PC-9 (cell line): ENCODE data around the gene DFFB. TPM values are rescaled to one million over a fixed set of nuclear protein-coding genes. Genes with fewer than 3 reads are reported as not detected.

Experiments used
- BruUV-seq: library from RNA; stranded (reverse); fragments of 400-500 nt; replicated peaks from 2 replicates; lab custom pipeline; 2021; lab: Mats Ljungman, UMichigan
- CTCF ChIA-PET: fragments of 300-600 bp; sonication (Branson Sonifier 250); formaldehyde crosslinking; loops from one replicate; lab custom pipeline; 2022; ENCODE audit warnings: antibody characterized with exemption; lab: Charles Lee
- POLR2A ChIA-PET: fragments of 300-600 bp; sonication (Branson Sonifier 250); formaldehyde crosslinking; loops from one replicate; lab custom pipeline; 2022; ENCODE audit warnings: antibody characterized with exemption; ENCODE audit not compliant: unreplicated experiment; lab: Charles Lee
- DNase-seq, 2 experiments: peaks; one replicate each; pipeline versions ENCODE4 v3.0.0 to v3.0.0-alpha.2; 2015 to 2022; ENCODE audit warnings: mixed read lengths in 1 of 2
- H2AFZ ChIP-seq: fragments of 200-600 bp; sonication (generic); 2 replicates; pipeline ENCODE4 v1.8.1; 2017; ENCODE audit warnings: antibody characterized with exemption
- H3F3A ChIP-seq: fragments of 200-600 bp; sonication (generic); 2 replicates; pipeline ENCODE4 v1.8.1; 2017; ENCODE audit warnings: antibody characterized with exemption, mild to moderate bottlenecking, low read depth; ENCODE audit not compliant: insufficient read depth
- H3K27ac ChIP-seq: fragments of 200-600 bp; sonication (generic); 2 replicates; pipeline ENCODE4 v1.6.1; 2016; ENCODE audit warnings: mixed run types
- H3K27me3 ChIP-seq: fragments of 200-600 bp; sonication (generic); 2 replicates; pipeline ENCODE4 v1.6.1; 2016; ENCODE audit warnings: low read depth, mixed run types; ENCODE audit not compliant: insufficient read depth
- H3K36me3 ChIP-seq: fragments of 200-600 bp; sonication (generic); 2 replicates; pipeline ENCODE4 v1.6.1; 2016; ENCODE audit warnings: low read depth, mixed run types
- H3K4me1 ChIP-seq: fragments of 200-600 bp; sonication (generic); replicated peaks from 2 replicates; pipeline ENCODE4 v1.6.1; 2016; ENCODE audit warnings: mixed run types; ENCODE audit not compliant: insufficient read depth
- H3K4me2 ChIP-seq: fragments of 200-600 bp; sonication (generic); 2 replicates; pipeline ENCODE4 v1.6.1; 2017; ENCODE audit warnings: mixed run types
- H3K4me3 ChIP-seq: fragments of 200-600 bp; sonication (generic); 2 replicates; pipeline ENCODE4 v1.6.1; 2016; ENCODE audit warnings: mixed run types
- H3K79me2 ChIP-seq: fragments of 200-600 bp; sonication (generic); 2 replicates; pipeline ENCODE4 v1.6.1; 2017; ENCODE audit warnings: low read depth, mixed run types
- H3K9me2 ChIP-seq: fragments of 200-600 bp; sonication (generic); 2 replicates; pipeline ENCODE4 v1.8.1; 2017; ENCODE audit warnings: mild to moderate bottlenecking; ENCODE audit not compliant: insufficient read depth
- H3K9me3 ChIP-seq: fragments of 200-600 bp; sonication (generic); 2 replicates; pipeline ENCODE4 v1.8.1; 2016; ENCODE audit warnings: low read depth; ENCODE audit not compliant: insufficient read depth
- H4K20me1 ChIP-seq: fragments of 200-600 bp; sonication (generic); 2 replicates; pipeline ENCODE4 v1.8.1; 2017; ENCODE audit not compliant: insufficient read depth
- EZH2 ChIP-seq: fragments of 200-600 bp; sonication (generic); IDR thresholded peaks from 2 replicates; pipeline ENCODE4 v1.8.0; 2017; ENCODE audit warnings: antibody characterized with exemption, low read depth
- intact Hi-C: fragments of 100-400 bp; cut with micrococcal nuclease; formaldehyde crosslinking; loops from one replicate; pipeline ENCODE4 v1.10.0; 2022; ENCODE audit not compliant: unreplicated experiment
- total RNA-seq: library from RNA; stranded (reverse); gene quantifications from 2 replicates; pipeline ENCODE4 v1.2.3, GENCODE V29; 2021
- TF ChIP-seq, protein P1 (sequence below): fragments of 200-600 bp; sonication (generic); conservative IDR thresholded peaks from 2 replicates; pipeline ENCODE4 v1.6.1; 2017; ENCODE audit warnings: mixed run types, antibody characterized with exemption, mild to moderate bottlenecking, moderate library complexity

The DFFB gene
- total RNA-seq, 1 experiment from 2014 or later: 4.7 TPM

- H2AFZ ChIP-seq: no peak overlapping the region
- H3K79me2 ChIP-seq: no peaks in the 10 kb centered on the region
- H4K20me1 ChIP-seq: no peaks in the 10 kb centered on the region
- no peaks in the 10 kb centered on the region for H3K4me1 ChIP-seq
- H3K36me3 ChIP-seq: no peaks in the 10 kb centered on the region
- intact Hi-C loops: no loop called here
- ChIA-PET CTCF (no interaction called here), POLR2A (no interaction called here)
- TF ChIP-seq, protein P1, sequence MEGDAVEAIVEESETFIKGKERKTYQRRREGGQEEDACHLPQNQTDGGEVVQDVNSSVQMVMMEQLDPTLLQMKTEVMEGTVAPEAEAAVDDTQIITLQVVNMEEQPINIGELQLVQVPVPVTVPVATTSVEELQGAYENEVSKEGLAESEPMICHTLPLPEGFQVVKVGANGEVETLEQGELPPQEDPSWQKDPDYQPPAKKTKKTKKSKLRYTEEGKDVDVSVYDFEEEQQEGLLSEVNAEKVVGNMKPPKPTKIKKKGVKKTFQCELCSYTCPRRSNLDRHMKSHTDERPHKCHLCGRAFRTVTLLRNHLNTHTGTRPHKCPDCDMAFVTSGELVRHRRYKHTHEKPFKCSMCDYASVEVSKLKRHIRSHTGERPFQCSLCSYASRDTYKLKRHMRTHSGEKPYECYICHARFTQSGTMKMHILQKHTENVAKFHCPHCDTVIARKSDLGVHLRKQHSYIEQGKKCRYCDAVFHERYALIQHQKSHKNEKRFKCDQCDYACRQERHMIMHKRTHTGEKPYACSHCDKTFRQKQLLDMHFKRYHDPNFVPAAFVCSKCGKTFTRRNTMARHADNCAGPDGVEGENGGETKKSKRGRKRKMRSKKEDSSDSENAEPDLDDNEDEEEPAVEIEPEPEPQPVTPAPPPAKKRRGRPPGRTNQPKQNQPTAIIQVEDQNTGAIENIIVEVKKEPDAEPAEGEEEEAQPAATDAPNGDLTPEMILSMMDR: no peak
- no peak for TF ChIP-seq EZH2
- DNase-seq: no peak
- no peaks in the 10 kb centered on the region for H3K9me3 ChIP-seq
- H3K4me3 ChIP-seq: no peak overlapping the region
- no peak overlapping the region for H3K27ac ChIP-seq
- H3K4me2 ChIP-seq: no peak overlapping the region
- H3K27me3 ChIP-seq: no peaks in the 10 kb centered on the region
- no peaks in the 10 kb centered on the region for H3F3A ChIP-seq
- no TSS peak for BruUV-seq
- no peaks in the 10 kb centered on the region for H3K9me2 ChIP-seq
Measured at GRCh38 chr1:3881193-3881480, 23.9 kb downstream of the DFFB start.

- TF ChIP-seq EZH2: no peak
- TF ChIP-seq, protein P1: no peak
- DNase-seq: no peak
- POLR2A ChIA-PET: no interaction called here
Measured at GRCh38 chr1:3883194-3883925, 26.1 kb downstream of the DFFB start.

DNA sequence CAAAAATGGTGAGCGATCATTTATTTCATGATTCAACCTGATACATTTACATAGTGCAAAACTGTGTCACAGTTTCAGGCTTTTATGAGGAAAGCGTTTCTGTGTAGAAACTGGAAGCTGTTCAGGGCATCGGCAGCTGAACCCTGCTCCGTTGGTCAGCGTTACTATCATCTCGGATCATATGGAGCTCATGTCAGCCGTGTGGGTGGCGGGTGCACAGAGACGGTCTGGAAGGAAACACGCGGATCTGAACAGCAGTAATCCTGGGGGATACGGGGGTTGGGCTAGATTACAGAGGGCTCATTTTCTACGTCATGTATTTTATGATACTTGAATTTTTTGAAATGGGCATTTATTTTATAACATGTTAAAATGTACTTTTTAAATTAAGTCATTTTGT, 27.7 kb downstream of the DFFB start:
- H3K9me2 ChIP-seq: no peaks in the 10 kb centered on the region
- H3K4me3 ChIP-seq: no peak overlapping the region
- H3K79me2 ChIP-seq: no peaks in the 10 kb centered on the region
- no TSS peak for BruUV-seq
- POLR2A ChIA-PET: no interaction called here
- no peaks in the 10 kb centered on the region for H4K20me1 ChIP-seq
- no peak overlapping the region for H3K4me2 ChIP-seq
- H3K36me3 ChIP-seq: no peaks in the 10 kb centered on the region
- no peaks in the 10 kb centered on the region for H3K4me1 ChIP-seq
- H3F3A ChIP-seq: no peaks in the 10 kb centered on the region
- no peak for DNase-seq
- H3K27me3 ChIP-seq: no peaks in the 10 kb centered on the region
- no peaks in the 10 kb centered on the region for H3K9me3 ChIP-seq
- intact Hi-C loops: no loop called here
- TF ChIP-seq, protein P1: no peak
- TF ChIP-seq EZH2: no peak
- no peak overlapping the region for H3K27ac ChIP-seq
- no peak overlapping the region for H2AFZ ChIP-seq
- CTCF ChIA-PET: no interaction called here

More at GRCh38 chr1:3883194-3883925, 26.1 kb downstream of the DFFB start:
- H4K20me1 ChIP-seq: no peaks in the 10 kb centered on the region
- H3K27me3 ChIP-seq: no peaks in the 10 kb centered on the region
- H3K4me1 ChIP-seq: no peaks in the 10 kb centered on the region
- no TSS peak for BruUV-seq
- no peaks in the 10 kb centered on the region for H3K9me2 ChIP-seq
- H3K79me2 ChIP-seq: no peaks in the 10 kb centered on the region
- H2AFZ ChIP-seq: no peak overlapping the region
- CTCF ChIA-PET: no interaction called here
- H3K4me2 ChIP-seq: no peak overlapping the region
- no peaks in the 10 kb centered on the region for H3K9me3 ChIP-seq
- intact Hi-C loops: no loop called here
- no peak overlapping the region for H3K4me3 ChIP-seq
- H3K36me3 ChIP-seq: no peaks in the 10 kb centered on the region
- H3K27ac ChIP-seq: no peak overlapping the region
- H3F3A ChIP-seq: no peaks in the 10 kb centered on the region
